Measurements from ENCODE around the gene MYL12A. TPM values are rescaled to one million over a fixed set of nuclear protein-coding genes. Genes with fewer than 3 reads are reported as not detected.

Gene MYL12A
- total and polyA plus RNA-seq, 2 of the 13 experiments (the other 11 are each of a cell fraction or from before 2014, with no cell fraction given) = 261 to 277 TPM

GRCh38 chr18:3264362-3264761, 16.8 kb downstream of the MYL12A start (continued):
- TF ChIP-seq RBM39 (IDR thresholded peaks at IDR 0.05; ENCODE audit: low read depth, low read length, poor library complexity, severe bottlenecking) = no peak
- TF ChIP-seq RFXAP (CRISPR knock-in tag; IDR thresholded peaks at IDR 0.05; ENCODE audit: borderline replicate concordance) = no peak
- no peak for TF ChIP-seq ZNF3 (CRISPR knock-in tag; IDR thresholded peaks at IDR 0.05)
- TF ChIP-seq BCLAF1 (IDR thresholded peaks at IDR 0.05) = no peak
- no peak for TF ChIP-seq U2AF2 (IDR thresholded peaks at IDR 0.05; ENCODE audit: low read depth, low read length)
- TF ChIP-seq ZHX2 (IDR thresholded peaks at IDR 0.05; ENCODE audit: low read depth) = no peak
- no peak for TF ChIP-seq ZHX2 (CRISPR knock-in tag; IDR thresholded peaks at IDR 0.05; ENCODE audit: borderline replicate concordance)
- TF ChIP-seq ZNF770 (CRISPR knock-in tag; IDR thresholded peaks at IDR 0.05) = peak; percentile 90
- no peak for TF ChIP-seq ZNF850 (CRISPR knock-in tag; conservative IDR thresholded peaks at IDR 0.05)
- TF ChIP-seq ZNF343 (CRISPR knock-in tag; IDR thresholded peaks at IDR 0.05) = no peak
- no peak for TF ChIP-seq GLI4 (CRISPR knock-in tag; IDR thresholded peaks at IDR 0.05; ENCODE audit: borderline replicate concordance)
- no peak for TF ChIP-seq ZNF546 (CRISPR knock-in tag; conservative IDR thresholded peaks at IDR 0.05)
- peak; percentile 69 for TF ChIP-seq SALL1 (CRISPR knock-in tag; IDR thresholded peaks at IDR 0.05)
- no peak for TF ChIP-seq HNF1B (CRISPR knock-in tag; IDR thresholded peaks at IDR 0.05)
- no peak for TF ChIP-seq ZNF83 (CRISPR knock-in tag; IDR thresholded peaks at IDR 0.05; ENCODE audit: borderline replicate concordance)
- no peak for TF ChIP-seq DPF2 (CRISPR knock-in tag; IDR thresholded peaks at IDR 0.05; ENCODE audit: borderline replicate concordance, low read depth)
- no peak for TF ChIP-seq KLF6 (CRISPR knock-in tag; IDR thresholded peaks at IDR 0.05)
